MM.1S (cell line): ENCODE results near the gene TSPAN7.

Experiments used
- EZH2 ChIP-seq: fragments of 300-600 bp; sonication (generic); optimal IDR thresholded peaks from 2 replicates; pipeline ENCODE3; 2017; ENCODE audit warnings: low read depth, mild to moderate bottlenecking, antibody characterized with exemption, low read length, mixed read lengths
- TF ChIP-seq, protein P1 (sequence below): fragments of 300-600 bp; sonication (generic); IDR thresholded peaks from 2 replicates; pipeline ENCODE4 v1.5.1; 2016; ENCODE audit warnings: antibody characterized with exemption, low read length, mixed read lengths

DNA sequence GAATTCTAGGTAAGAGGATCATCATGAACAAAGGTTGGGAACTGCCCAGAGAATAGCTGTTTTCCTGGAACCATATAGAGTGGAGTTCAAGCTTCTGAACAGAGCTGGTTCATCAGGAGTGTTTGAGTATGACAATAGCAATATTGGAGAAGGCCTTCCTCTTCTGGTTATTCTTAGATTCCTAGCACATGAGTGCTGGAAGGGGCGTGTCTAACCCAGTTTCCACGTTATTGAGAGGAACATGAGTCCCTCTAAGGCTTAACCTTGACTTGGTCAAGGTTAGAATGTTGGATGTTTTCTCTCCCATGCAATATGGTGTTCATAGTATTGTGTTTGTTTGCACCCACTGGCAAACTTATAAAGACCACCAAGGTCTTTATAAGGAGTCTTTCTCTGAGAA is 101.3 kb downstream of the TSPAN7 start:
- TF ChIP-seq, protein P1, sequence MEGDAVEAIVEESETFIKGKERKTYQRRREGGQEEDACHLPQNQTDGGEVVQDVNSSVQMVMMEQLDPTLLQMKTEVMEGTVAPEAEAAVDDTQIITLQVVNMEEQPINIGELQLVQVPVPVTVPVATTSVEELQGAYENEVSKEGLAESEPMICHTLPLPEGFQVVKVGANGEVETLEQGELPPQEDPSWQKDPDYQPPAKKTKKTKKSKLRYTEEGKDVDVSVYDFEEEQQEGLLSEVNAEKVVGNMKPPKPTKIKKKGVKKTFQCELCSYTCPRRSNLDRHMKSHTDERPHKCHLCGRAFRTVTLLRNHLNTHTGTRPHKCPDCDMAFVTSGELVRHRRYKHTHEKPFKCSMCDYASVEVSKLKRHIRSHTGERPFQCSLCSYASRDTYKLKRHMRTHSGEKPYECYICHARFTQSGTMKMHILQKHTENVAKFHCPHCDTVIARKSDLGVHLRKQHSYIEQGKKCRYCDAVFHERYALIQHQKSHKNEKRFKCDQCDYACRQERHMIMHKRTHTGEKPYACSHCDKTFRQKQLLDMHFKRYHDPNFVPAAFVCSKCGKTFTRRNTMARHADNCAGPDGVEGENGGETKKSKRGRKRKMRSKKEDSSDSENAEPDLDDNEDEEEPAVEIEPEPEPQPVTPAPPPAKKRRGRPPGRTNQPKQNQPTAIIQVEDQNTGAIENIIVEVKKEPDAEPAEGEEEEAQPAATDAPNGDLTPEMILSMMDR, result no peak
- no peak for TF ChIP-seq EZH2
